ENCODE measurements around the gene CENPU. TPM values are rescaled to one million over a fixed set of nuclear protein-coding genes. Genes with fewer than 3 reads are reported as not detected.

The CENPU gene
- total and polyA plus RNA-seq, 10 of the 15 experiments (the other 5 are each of a cell fraction or from before 2014, with no cell fraction given), result 26.6 to 90.8 (median 53.8) TPM

DNA sequence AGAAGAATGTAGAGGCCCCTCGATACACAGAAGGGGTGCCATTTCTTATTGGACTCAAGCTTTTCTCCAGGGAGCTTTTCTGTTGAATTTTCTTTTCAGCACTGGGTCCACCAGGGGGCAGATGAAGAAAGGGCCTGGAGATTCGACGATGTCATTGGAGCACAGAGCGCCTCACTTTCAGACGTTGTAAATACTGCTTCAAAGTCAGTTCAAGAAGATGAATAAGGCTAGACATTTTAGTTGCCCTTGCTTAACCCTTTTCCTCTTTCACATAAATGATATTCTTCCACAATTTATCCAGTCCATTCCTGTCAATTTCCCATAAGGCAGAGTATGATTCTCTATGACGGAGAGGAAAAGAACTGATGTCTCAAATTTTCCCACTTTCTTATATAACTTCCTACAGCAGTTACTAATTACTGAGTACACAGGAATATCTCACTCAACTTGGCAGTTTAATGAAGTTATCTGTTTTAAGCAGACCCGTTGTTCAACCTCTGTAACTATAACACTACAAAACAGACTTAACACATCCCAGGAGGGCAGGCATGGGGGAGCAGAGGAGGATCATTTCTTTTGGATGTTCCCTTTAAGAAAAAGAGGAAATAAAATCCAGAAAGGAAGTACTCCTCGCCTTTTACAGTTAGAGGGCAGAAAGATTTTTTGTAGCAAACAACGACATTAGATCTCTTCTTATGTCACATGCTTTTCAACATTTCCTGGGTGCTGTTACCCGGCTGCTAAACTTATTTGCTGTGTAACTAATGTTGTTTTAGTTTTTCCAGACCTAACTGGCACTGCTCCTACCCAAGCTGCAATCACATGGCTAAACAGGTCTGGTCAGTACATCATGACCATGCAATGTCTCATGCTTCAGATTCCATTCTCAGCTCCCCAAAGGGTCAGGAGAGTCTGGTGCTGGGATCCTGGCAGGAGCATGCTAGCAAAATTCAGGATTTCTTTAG lies 12.2 kb upstream of the CENPU start (continued):
- no peak for TF ChIP-seq ZNF24 (IDR thresholded peaks at IDR 0.05)
- TF ChIP-seq GATAD2B (conservative IDR thresholded peaks at IDR 0.05; ENCODE audit: low read depth), result no peak
- TF ChIP-seq, protein P1, sequence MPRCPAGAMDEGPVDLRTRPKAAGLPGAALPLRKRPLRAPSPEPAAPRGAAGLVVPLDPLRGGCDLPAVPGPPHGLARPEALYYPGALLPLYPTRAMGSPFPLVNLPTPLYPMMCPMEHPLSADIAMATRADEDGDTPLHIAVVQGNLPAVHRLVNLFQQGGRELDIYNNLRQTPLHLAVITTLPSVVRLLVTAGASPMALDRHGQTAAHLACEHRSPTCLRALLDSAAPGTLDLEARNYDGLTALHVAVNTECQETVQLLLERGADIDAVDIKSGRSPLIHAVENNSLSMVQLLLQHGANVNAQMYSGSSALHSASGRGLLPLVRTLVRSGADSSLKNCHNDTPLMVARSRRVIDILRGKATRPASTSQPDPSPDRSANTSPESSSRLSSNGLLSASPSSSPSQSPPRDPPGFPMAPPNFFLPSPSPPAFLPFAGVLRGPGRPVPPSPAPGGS (IDR thresholded peaks at IDR 0.05; ENCODE audit: borderline replicate concordance, insufficient read depth, low read depth, low read length, poor library complexity, severe bottlenecking), result no peak
- no peak for TF ChIP-seq ZNF687 (IDR thresholded peaks at IDR 0.05)
- TF ChIP-seq, protein P2, sequence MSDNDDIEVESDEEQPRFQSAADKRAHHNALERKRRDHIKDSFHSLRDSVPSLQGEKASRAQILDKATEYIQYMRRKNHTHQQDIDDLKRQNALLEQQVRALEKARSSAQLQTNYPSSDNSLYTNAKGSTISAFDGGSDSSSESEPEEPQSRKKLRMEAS (IDR thresholded peaks at IDR 0.05; ENCODE audit: low read depth, low read length), result no peak
- TF ChIP-seq HDAC2 (IDR thresholded peaks at IDR 0.05), result no peak
- TF ChIP-seq SIN3A (IDR thresholded peaks at IDR 0.05; ENCODE audit: low read depth, low read length), result no peak
- peak; percentile 73 for TF ChIP-seq YY1 (IDR thresholded peaks at IDR 0.05; ENCODE audit: low read depth, low read length)
- peak; percentile 93 for TF ChIP-seq RAD21 (IDR thresholded peaks at IDR 0.05; ENCODE audit: insufficient read depth, low read depth, low read length)
- no peak for TF ChIP-seq BCL11A (IDR thresholded peaks at IDR 0.05; ENCODE audit: low read depth, low read length)
- TF ChIP-seq BMI1 (IDR thresholded peaks at IDR 0.05; ENCODE audit: borderline replicate concordance), result no peak
- no peak for TF ChIP-seq SUPT20H (IDR thresholded peaks at IDR 0.05; ENCODE audit: borderline replicate concordance, control insufficient read depth, low read depth, low read length)
- TF ChIP-seq KLF5 (IDR thresholded peaks at IDR 0.05; ENCODE audit: partially characterized antibody), result no peak
- no peak for TF ChIP-seq ZBED1 (IDR thresholded peaks at IDR 0.05; ENCODE audit: borderline replicate concordance)
- no peak for TF ChIP-seq SMAD1 (IDR thresholded peaks at IDR 0.05; ENCODE audit: low read depth, partially characterized antibody)
- TF ChIP-seq DPF2 (IDR thresholded peaks at IDR 0.05), result no peak
- no peak for TF ChIP-seq SREBF2 (IDR thresholded peaks at IDR 0.05; ENCODE audit: low read length)
- TF ChIP-seq GABPA (IDR thresholded peaks at IDR 0.05; ENCODE audit: low read depth), result no peak
- TF ChIP-seq, protein P3, sequence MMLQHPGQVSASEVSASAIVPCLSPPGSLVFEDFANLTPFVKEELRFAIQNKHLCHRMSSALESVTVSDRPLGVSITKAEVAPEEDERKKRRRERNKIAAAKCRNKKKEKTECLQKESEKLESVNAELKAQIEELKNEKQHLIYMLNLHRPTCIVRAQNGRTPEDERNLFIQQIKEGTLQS (IDR thresholded peaks at IDR 0.05; ENCODE audit: borderline replicate concordance, extremely low read depth, low read depth, low read length), result no peak
- TF ChIP-seq NFYB (IDR thresholded peaks at IDR 0.05; ENCODE audit: insufficient read depth, low read depth, low read length), result no peak
- TF ChIP-seq, protein P4, sequence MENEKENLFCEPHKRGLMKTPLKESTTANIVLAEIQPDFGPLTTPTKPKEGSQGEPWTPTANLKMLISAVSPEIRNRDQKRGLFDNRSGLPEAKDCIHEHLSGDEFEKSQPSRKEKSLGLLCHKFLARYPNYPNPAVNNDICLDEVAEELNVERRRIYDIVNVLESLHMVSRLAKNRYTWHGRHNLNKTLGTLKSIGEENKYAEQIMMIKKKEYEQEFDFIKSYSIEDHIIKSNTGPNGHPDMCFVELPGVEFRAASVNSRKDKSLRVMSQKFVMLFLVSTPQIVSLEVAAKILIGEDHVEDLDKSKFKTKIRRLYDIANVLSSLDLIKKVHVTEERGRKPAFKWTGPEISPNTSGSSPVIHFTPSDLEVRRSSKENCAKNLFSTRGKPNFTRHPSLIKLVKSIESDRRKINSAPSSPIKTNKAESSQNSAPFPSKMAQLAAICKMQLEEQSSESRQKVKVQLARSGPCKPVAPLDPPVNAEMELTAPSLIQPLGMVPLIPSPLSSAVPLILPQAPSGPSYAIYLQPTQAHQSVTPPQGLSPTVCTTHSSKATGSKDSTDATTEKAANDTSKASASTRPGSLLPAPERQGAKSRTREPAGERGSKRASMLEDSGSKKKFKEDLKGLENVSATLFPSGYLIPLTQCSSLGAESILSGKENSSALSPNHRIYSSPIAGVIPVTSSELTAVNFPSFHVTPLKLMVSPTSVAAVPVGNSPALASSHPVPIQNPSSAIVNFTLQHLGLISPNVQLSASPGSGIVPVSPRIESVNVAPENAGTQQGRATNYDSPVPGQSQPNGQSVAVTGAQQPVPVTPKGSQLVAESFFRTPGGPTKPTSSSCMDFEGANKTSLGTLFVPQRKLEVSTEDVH (IDR thresholded peaks at IDR 0.05; ENCODE audit: low read depth, partially characterized antibody), result no peak
